Measurements from ENCODE around the gene SSH3. TPM values are rescaled to one million over a fixed set of nuclear protein-coding genes. Genes with fewer than 3 reads are reported as not detected.

Gene SSH3
- total RNA-seq, 1 experiment from 2014 or later = 89.6 TPM

GRCh38 chr11:67277231-67277961, 25.9 kb upstream of the SSH3 start:
- no peaks in the 10 kb centered on the region for H3K9me3 Mint-ChIP-seq (ENCODE audit: unreplicated experiment)
- Histone ChIP-seq H3K36me3 (ENCODE audit: control insufficient read depth, insufficient read depth, low read length) (peaks cover 8% of the 10 kb centered on the region), H3K27me3 (replicated peaks; ENCODE audit: control insufficient read depth, insufficient read depth, low read length) (no peaks in the 10 kb centered on the region), H3K4me3 (ENCODE audit: low read depth, low read length) (no peak overlapping the region), H3K4me1 (no peaks in the 10 kb centered on the region; the same call in 1 of the 2 replicates), H3K9me3 (no peaks in the 10 kb centered on the region)
- H3K4me3 Mint-ChIP-seq (ENCODE audit: unreplicated experiment) = no peak overlapping the region
- H3K4me1 Mint-ChIP-seq (ENCODE audit: low read depth, unreplicated experiment) = no peaks in the 10 kb centered on the region
- H3K36me3 Mint-ChIP-seq (ENCODE audit: insufficient read depth, unreplicated experiment) = peaks cover 69% of the 10 kb centered on the region
- no peak overlapping the region for H3K27ac Mint-ChIP-seq (ENCODE audit: unreplicated experiment)
- no TSS peak for BruUV-seq (replicated peaks)
- TF ChIP-seq, protein P1, sequence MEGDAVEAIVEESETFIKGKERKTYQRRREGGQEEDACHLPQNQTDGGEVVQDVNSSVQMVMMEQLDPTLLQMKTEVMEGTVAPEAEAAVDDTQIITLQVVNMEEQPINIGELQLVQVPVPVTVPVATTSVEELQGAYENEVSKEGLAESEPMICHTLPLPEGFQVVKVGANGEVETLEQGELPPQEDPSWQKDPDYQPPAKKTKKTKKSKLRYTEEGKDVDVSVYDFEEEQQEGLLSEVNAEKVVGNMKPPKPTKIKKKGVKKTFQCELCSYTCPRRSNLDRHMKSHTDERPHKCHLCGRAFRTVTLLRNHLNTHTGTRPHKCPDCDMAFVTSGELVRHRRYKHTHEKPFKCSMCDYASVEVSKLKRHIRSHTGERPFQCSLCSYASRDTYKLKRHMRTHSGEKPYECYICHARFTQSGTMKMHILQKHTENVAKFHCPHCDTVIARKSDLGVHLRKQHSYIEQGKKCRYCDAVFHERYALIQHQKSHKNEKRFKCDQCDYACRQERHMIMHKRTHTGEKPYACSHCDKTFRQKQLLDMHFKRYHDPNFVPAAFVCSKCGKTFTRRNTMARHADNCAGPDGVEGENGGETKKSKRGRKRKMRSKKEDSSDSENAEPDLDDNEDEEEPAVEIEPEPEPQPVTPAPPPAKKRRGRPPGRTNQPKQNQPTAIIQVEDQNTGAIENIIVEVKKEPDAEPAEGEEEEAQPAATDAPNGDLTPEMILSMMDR (IDR thresholded peaks at IDR 0.05; ENCODE audit: insufficient read depth in 1 of 2, low read depth in 1 of 2, low read length in 1 of 2, severe bottlenecking in 1 of 2, unreplicated experiment in 1 of 2) = no peak
- H3K27me3 Mint-ChIP-seq (ENCODE audit: insufficient read depth, unreplicated experiment) = no peaks in the 10 kb centered on the region
- intact Hi-C loops (cut with micrococcal nuclease; ENCODE audit: unreplicated experiment) = no loop called here
- CTCF ChIA-PET = interaction anchor here (0.5 to 0.7 kb wide), 4 partner anchors 14 to 173 kb away, joined by 3 read pairs; no protein-coding TSS in a partner anchor
- DNase-seq = no peak
- POLR2A ChIA-PET = no interaction called here

- TF ChIP-seq, protein P1 (IDR thresholded peaks at IDR 0.05; ENCODE audit: insufficient read depth in 1 of 2, low read depth in 1 of 2, low read length in 1 of 2, severe bottlenecking in 1 of 2, unreplicated experiment in 1 of 2) = no peak
- ChIA-PET POLR2A (no interaction called here), CTCF (interaction anchor here (0.5 to 0.6 kb wide), 2 partner anchors 56 to 146 kb away, joined by 3 read pairs; no protein-coding TSS in a partner anchor)
- H3K36me3 ChIP-seq (ENCODE audit: control insufficient read depth, insufficient read depth, low read length) = peaks cover 11% of the 10 kb centered on the region
- no peak overlapping the region for H3K4me3 ChIP-seq (ENCODE audit: low read depth, low read length)
- Mint-ChIP-seq H3K36me3 (ENCODE audit: insufficient read depth, unreplicated experiment) (peaks cover 75% of the 10 kb centered on the region), H3K27me3 (ENCODE audit: insufficient read depth, unreplicated experiment) (no peaks in the 10 kb centered on the region), H3K4me1 (ENCODE audit: low read depth, unreplicated experiment) (no peaks in the 10 kb centered on the region), H3K9me3 (ENCODE audit: unreplicated experiment) (no peaks in the 10 kb centered on the region), H3K4me3 (ENCODE audit: unreplicated experiment) (no peak overlapping the region), H3K27ac (ENCODE audit: unreplicated experiment) (no peak overlapping the region)
- DNase-seq = no peak
- H3K27me3 ChIP-seq (replicated peaks; ENCODE audit: control insufficient read depth, insufficient read depth, low read length) = no peaks in the 10 kb centered on the region
- no peaks in the 10 kb centered on the region for H3K9me3 ChIP-seq
- intact Hi-C loops (cut with micrococcal nuclease; ENCODE audit: unreplicated experiment) = no loop called here
- H3K4me1 ChIP-seq = no peaks in the 10 kb centered on the region; the same call in 1 of the 2 replicates
- no TSS peak for BruUV-seq (replicated peaks)
These were observed 25.0 kb upstream of the SSH3 start for GRCh38 chr11:67278135-67278938.

DNA sequence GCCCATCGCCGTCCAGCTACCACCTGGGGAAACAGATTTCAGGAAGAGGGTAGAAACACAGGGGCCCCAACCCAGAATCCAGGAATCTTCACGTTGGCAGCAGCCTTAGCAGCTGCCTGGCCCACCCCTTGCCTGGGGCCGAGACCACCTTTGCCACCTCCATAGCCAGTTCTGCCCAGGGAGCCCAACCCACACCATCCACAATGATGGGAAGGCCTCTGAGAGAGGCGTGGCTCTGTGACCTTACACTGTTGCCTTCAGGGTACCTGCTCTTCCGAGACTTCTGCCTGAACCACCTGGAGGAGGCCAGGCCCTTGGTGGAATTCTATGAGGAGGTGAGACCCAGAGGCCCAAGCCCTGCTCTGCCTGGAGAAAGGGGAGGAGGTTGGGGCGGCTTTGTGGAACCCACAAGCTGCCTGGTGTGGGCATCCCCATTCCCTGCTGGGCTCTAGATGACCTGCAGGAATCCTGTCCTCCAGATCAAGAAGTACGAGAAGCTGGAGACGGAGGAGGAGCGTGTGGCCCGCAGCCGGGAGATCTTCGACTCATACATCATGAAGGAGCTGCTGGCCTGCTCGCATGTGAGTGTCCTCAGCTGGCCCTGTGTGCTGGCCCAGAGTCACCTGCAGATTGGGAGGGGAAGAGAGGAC, 24.3 kb upstream of the SSH3 start:
- POLR2A ChIA-PET = no interaction called here
- intact Hi-C loops (cut with micrococcal nuclease; ENCODE audit: unreplicated experiment) = no loop called here
- no peaks in the 10 kb centered on the region for H3K27me3 ChIP-seq (replicated peaks; ENCODE audit: control insufficient read depth, insufficient read depth, low read length)
- Mint-ChIP-seq H3K9me3 (ENCODE audit: unreplicated experiment) (no peaks in the 10 kb centered on the region), H3K27ac (ENCODE audit: unreplicated experiment) (no peak overlapping the region), H3K4me1 (ENCODE audit: low read depth, unreplicated experiment) (no peaks in the 10 kb centered on the region), H3K36me3 (ENCODE audit: insufficient read depth, unreplicated experiment) (peaks cover 81% of the 10 kb centered on the region), H3K4me3 (ENCODE audit: unreplicated experiment) (no peak overlapping the region), H3K27me3 (ENCODE audit: insufficient read depth, unreplicated experiment) (no peaks in the 10 kb centered on the region)
- no peak overlapping the region for H3K4me3 ChIP-seq (ENCODE audit: low read depth, low read length)
- no peak for DNase-seq
- H3K9me3 ChIP-seq = no peaks in the 10 kb centered on the region
- TF ChIP-seq, protein P1 (IDR thresholded peaks at IDR 0.05; ENCODE audit: insufficient read depth in 1 of 2, low read depth in 1 of 2, low read length in 1 of 2, severe bottlenecking in 1 of 2, unreplicated experiment in 1 of 2) = no peak
- no TSS peak for BruUV-seq (replicated peaks)
- H3K4me1 ChIP-seq = no peaks in the 10 kb centered on the region; the same call in 1 of the 2 replicates
- CTCF ChIA-PET = interaction anchor here (0.7 kb wide), 1 partner anchor 160 kb away, joined by 5 read pairs; the partner anchor contains the start of gene KDM2A
- H3K36me3 ChIP-seq (ENCODE audit: control insufficient read depth, insufficient read depth, low read length) = peaks cover 11% of the 10 kb centered on the region
